AG09319 (cell line): ENCODE data around the gene ABCC1.
A peak's percentile ranks its signal among the peaks of the same experiment; 100 is the strongest.
"Not testable (repeated sequence)": the region's sequence is repeated elsewhere in the genome, so short reads cannot be mapped to it uniquely, and the experiment has no call there.

ENCODE experiments used
- DNase-seq: peaks from one replicate; pipeline ENCODE4 v3.0.0-alpha.2; 2010; ENCODE audit warnings: low read depth; ENCODE audit errors: extremely low read depth
- TF ChIP-seq, protein P1 (sequence below): IDR thresholded peaks from 2 replicates; pipeline ENCODE4 v1.5.1; 2011; ENCODE audit warnings: low read depth, mild to moderate bottlenecking, inconsistent platforms, low read length, moderate library complexity

ABCC1 gene

DNA sequence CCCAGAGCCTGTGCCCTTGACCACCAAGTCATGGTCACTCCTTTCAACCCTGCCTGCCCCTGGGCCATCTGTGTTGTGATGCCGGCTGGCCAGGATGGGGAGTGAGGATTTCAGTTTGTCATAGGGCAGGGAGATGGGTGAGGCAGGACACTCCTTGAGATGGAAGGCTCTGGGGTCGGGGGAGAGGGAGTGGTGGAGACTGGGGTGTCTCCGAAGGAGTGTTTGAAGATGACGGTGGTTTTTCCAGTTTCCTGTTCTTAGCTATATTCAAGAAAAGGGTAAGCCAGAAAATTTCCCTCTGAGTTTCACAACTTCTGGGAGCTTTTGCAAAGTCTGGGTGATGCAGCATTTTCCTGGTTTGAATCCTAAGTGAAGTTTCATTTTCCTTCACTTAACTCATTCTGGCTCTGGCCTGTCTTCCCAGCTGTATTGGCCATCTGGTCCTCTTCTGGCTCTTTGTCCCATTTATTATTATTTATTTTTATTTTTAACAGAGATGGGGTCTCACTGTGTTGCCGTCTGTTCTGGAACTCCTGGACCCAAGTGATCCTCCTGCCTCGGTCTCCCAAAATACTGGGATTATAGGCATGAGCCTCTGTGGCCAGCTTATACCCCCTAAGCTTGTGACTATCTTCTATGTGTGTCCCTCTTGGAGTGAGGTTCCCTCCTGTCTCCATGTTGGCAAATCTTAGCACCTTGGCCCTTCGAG, 27.7 kb downstream of the ABCC1 start:
- DNase-seq: peak; percentile 86
- TF ChIP-seq, protein P1, sequence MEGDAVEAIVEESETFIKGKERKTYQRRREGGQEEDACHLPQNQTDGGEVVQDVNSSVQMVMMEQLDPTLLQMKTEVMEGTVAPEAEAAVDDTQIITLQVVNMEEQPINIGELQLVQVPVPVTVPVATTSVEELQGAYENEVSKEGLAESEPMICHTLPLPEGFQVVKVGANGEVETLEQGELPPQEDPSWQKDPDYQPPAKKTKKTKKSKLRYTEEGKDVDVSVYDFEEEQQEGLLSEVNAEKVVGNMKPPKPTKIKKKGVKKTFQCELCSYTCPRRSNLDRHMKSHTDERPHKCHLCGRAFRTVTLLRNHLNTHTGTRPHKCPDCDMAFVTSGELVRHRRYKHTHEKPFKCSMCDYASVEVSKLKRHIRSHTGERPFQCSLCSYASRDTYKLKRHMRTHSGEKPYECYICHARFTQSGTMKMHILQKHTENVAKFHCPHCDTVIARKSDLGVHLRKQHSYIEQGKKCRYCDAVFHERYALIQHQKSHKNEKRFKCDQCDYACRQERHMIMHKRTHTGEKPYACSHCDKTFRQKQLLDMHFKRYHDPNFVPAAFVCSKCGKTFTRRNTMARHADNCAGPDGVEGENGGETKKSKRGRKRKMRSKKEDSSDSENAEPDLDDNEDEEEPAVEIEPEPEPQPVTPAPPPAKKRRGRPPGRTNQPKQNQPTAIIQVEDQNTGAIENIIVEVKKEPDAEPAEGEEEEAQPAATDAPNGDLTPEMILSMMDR: no peak

DNA sequence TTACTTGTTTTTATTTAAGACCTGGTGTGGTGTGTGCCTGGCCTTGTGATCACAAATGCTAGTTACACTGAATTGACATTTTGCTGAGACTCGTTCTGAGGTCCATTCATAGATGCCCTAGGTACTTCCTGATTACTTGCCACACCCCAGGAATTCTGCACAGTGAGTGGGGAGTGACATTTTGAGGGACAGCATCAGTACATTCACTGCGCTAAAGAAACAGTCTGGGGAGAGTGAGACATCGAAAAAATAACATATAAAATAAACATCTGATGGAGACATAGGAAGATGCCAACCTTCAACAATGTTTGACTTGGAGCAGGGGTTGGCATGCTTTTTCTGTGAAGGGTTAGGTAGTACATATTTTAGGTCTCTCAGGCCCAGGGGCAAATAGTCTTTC, 30.4 kb downstream of the ABCC1 start:
- TF ChIP-seq, protein P1: no peak
- DNase-seq: no peak

DNA sequence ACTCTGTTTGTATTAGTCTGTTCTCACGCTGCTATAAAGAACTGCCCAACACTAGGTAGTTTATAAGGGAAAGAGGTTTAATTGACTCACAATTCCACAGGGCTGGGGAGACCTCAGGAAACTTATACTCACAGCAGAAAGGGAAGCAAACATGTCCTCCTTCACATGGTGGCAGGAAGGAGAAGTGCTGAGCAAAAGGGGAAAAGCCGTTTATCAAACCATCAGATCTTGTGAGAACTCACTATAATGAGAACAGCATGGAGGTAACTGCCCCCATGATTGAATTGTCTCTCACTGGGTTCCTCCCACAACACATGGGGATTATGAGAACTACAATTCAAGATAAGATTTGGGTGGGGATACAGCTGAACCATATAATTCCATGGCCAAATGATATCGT, 30.9 kb downstream of the ABCC1 start:
- DNase-seq: no peak
- TF ChIP-seq, protein P1: no peak

DNA sequence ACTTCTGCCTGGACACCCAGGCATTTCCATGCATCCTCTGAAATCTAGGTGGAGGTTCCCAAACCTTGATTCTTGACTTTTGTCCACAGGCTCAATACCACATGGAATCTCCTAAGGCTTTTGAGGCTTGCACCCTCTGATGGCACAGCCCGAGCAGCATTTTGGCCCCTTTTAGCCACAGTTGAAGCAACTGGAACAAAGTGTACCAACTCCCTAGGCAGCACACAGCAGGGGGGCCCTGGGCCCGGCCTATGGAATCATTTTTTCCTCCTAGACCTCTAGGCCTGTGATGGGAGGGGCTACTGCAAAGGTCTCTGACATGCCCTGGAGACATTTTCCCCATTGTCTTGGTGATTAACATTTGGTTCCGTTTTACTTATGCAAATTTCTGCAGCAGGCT, 32.0 kb downstream of the ABCC1 start:
- DNase-seq: no peak
- TF ChIP-seq, protein P1: no peak

DNA sequence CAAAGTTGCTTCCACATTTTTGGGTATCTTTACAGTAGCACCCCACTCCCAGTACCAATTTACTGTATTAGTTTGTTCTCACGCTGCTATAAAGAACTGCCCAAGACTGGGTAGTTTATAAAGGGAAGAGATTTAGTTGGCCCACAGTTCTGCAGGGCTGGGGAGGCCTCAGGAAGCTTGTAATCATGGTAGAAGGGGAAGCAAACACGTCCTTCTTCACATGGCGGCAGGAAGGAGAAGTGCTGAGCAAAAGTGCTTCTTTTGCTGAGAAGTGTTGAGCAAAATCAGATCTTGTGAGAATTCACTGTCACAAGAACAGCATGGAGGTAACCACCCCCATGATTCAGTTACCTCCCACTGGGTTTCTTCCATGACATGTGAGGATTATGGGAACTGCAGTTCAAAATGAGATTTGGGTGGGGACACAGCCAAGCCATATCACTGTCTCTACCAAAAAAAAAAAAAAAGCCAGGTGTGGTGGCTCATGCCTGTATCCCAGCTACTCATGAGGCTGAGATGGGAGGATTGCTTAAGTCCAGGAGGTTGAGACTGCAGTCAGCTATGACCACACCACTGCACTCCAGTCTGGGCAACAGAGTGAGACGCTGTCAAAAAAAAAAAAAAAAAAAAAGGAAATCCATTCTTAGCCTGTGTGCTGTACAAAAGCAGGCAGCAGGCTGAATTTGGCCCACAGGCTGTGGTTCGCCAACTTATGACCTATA, 32.9 kb downstream of the ABCC1 start:
- DNase-seq: not testable (repeated sequence)

DNA sequence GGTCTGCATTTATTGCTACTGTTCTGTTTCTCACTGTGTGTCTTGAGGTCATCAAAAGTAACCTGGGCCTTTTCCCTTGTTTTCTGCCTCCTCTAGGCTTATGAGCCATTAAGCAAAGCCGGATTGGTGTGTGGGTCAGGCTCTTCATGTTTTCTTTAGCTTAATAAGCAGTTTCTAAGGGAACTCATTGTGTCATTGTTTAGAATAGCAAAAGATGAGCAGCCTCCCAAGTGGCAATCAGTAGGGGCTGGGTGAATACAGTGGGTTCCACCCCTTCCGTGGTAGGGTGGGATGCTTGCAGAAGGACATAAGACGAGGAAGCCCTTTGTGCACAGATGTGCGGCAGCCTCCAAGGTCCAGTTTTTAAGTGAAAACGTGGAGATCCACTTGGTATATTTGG, 34.5 kb downstream of the ABCC1 start:
- peak; percentile 62 for DNase-seq
- TF ChIP-seq, protein P1: no peak

DNA sequence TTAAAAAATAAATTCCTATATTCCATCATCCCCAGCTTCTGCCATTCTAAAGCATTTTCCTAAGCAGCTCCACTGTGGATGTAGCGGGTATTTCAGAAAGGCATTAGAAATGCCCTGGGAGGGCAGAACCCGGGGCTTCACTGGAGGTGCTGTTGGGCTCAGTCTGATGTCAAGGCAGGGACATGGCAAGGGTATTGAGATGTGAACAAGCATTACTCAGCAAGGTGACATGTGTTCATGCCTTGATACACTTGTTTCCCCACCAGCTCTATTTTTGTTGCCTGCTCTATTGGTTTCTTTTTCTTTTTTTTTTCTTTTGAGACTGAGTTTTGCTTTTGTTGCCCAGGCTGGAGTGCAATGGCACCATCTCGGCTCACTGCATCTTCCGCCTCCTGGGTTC, 35.7 kb downstream of the ABCC1 start:
- DNase-seq: no peak
- TF ChIP-seq, protein P1: no peak

DNA sequence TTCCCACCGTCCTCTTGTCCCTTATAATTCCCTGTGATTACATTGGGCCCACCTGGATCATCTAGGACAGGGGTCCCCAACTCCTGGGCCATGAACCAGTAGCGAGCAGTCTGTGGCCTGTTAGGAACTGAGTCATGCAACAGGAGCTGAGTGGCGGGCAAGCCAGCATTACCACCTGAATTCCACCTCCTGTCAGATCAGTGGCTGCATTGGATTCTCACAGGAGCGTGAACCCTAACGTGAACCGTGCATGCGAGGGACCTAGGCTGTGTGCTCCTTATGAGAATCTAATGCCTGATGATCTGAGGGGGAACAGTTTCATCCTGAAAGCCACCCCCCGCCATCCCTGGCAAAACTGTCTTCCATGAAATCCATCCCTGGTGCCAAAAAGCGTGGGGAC, 36.8 kb downstream of the ABCC1 start:
- TF ChIP-seq, protein P1: no peak
- no peak for DNase-seq
